Ovary (tissue), 3 donors: ENCODE results near the gene OR2J3.

Experiments
- EP300 ChIP-seq: sonication (generic); formaldehyde crosslinking; IDR thresholded peaks from one replicate; pipeline ENCODE4 v1.6.1; 2017; ENCODE audit warnings: antibody characterized with exemption
- POLR2A ChIP-seq: fragments of 450-650 bp; IDR thresholded peaks from one replicate; pipeline ENCODE4 v1.6.1; 2017; ENCODE audit warnings: antibody characterized with exemption, mild to moderate bottlenecking, moderate library complexity
- TF ChIP-seq, protein P1 (sequence below), 3 donors: fragments of 450-650 bp in 2 of 3; fragments of 200-600 bp in 1 of 3; IDR thresholded peaks; one replicate each; pipeline versions ENCODE4 v1.5.1 to v1.8.0; 2016 to 2022; ENCODE audit warnings: antibody characterized with exemption in 3 of 3, mild to moderate bottlenecking in 1 of 3
- donor health status: DM: no; HTN: no; CAD: no.

DNA sequence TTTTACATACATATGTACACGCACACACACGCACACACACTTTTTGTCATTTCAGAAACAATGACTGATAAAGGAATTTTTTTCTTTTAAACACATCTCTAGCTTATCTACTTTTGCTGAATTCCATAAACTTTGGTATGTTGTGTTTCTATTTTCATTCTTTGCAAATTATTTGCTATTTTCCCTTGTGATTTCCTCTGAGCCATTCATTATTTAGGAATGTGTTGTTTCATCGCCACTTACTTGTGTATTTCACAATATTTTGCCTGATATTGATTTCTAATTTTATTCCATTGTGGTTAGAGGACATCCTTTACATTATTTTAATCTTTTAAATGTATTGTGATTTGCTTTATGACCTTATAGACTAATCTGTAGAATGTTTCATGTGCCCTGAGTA, 39.2 kb downstream of the OR2J3 start:
- TF ChIP-seq, protein P1, sequence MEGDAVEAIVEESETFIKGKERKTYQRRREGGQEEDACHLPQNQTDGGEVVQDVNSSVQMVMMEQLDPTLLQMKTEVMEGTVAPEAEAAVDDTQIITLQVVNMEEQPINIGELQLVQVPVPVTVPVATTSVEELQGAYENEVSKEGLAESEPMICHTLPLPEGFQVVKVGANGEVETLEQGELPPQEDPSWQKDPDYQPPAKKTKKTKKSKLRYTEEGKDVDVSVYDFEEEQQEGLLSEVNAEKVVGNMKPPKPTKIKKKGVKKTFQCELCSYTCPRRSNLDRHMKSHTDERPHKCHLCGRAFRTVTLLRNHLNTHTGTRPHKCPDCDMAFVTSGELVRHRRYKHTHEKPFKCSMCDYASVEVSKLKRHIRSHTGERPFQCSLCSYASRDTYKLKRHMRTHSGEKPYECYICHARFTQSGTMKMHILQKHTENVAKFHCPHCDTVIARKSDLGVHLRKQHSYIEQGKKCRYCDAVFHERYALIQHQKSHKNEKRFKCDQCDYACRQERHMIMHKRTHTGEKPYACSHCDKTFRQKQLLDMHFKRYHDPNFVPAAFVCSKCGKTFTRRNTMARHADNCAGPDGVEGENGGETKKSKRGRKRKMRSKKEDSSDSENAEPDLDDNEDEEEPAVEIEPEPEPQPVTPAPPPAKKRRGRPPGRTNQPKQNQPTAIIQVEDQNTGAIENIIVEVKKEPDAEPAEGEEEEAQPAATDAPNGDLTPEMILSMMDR (IDR thresholded peaks at IDR 0.05): no peak
- no peak for TF ChIP-seq EP300
- no peak for TF ChIP-seq POLR2A
